IPS-18a (cell line): ENCODE measurements around the gene VTCN1.

Experiments
- H3K27ac ChIP-seq: one replicate; pipeline ENCODE4 v1.5.1; 2013; ENCODE audit warnings: low read length
- H3K27me3 ChIP-seq: one replicate; pipeline ENCODE4 v1.6.1; 2013; ENCODE audit warnings: mild to moderate bottlenecking, low read length; ENCODE audit not compliant: control insufficient read depth, insufficient read depth
- H3K36me3 ChIP-seq: one replicate; pipeline ENCODE4 v1.6.1; 2013; ENCODE audit warnings: low read depth, low read length; ENCODE audit not compliant: control insufficient read depth
- H3K4me1 ChIP-seq: one replicate; pipeline ENCODE4 v1.6.1; 2013; ENCODE audit warnings: low read depth, low read length; ENCODE audit not compliant: control insufficient read depth
- H3K4me3 ChIP-seq: one replicate; pipeline ENCODE4 v1.5.1; 2013; ENCODE audit warnings: low read length
- H3K9ac ChIP-seq: one replicate; pipeline ENCODE4 v1.6.1; 2013; ENCODE audit warnings: mild to moderate bottlenecking, low read length, moderate library complexity
- H3K9me3 ChIP-seq: one replicate; pipeline ENCODE4 v1.6.1; 2013; ENCODE audit warnings: low read depth, low read length; ENCODE audit not compliant: control insufficient read depth

VTCN1 gene

GRCh38 chr1:117180147-117180967 lies 30.4 kb downstream of the VTCN1 start:
- Histone ChIP-seq H3K4me3 (no peak overlapping the region), H3K9me3 (no peaks in the 10 kb centered on the region), H3K27me3 (no peaks in the 10 kb centered on the region), H3K36me3 (no peaks in the 10 kb centered on the region), H3K4me1 (no peaks in the 10 kb centered on the region), H3K9ac (no peak overlapping the region), H3K27ac (no peak overlapping the region)

- no peak overlapping the region for H3K27ac ChIP-seq
- H3K4me1 ChIP-seq = peaks cover 5% of the 10 kb centered on the region
- no peaks in the 10 kb centered on the region for H3K9me3 ChIP-seq
- no peaks in the 10 kb centered on the region for H3K27me3 ChIP-seq
- H3K9ac ChIP-seq = no peak overlapping the region
- no peaks in the 10 kb centered on the region for H3K36me3 ChIP-seq
- no peak overlapping the region for H3K4me3 ChIP-seq
Measured at GRCh38 chr1:117179471-117179870, 31.3 kb downstream of the VTCN1 start.

GRCh38 chr1:117178756-117179155 lies 32.0 kb downstream of the VTCN1 start:
- Histone ChIP-seq H3K27ac (no peak overlapping the region), H3K27me3 (no peaks in the 10 kb centered on the region), H3K9ac (no peak overlapping the region), H3K4me1 (peaks cover 5% of the 10 kb centered on the region), H3K4me3 (no peak overlapping the region), H3K9me3 (no peaks in the 10 kb centered on the region), H3K36me3 (no peaks in the 10 kb centered on the region)

DNA sequence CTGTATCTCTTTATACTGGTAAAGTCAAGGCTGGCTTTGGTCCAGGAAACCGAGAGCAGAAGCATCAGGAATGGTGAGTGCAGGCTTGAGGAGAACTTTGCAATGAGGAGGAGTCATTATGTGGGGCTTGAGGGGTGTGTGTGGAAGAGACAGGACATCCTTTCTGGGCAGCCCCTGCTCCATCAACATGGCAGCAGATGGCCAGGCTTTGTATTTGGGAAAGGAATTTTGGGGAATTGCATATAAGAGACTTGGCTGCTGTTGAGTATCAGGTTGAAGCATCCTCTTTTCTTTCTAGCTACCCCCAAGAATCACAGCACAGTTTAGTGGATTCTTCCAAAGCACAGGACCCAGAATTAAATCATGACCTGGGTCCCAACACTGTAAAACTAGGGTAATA lies 33.4 kb downstream of the VTCN1 start:
- no peak overlapping the region for H3K4me3 ChIP-seq
- H3K9ac ChIP-seq = no peak overlapping the region
- no peaks in the 10 kb centered on the region for H3K36me3 ChIP-seq
- no peaks in the 10 kb centered on the region for H3K27me3 ChIP-seq
- H3K4me1 ChIP-seq = peaks cover 6% of the 10 kb centered on the region
- H3K27ac ChIP-seq = no peak overlapping the region
- H3K9me3 ChIP-seq = no peaks in the 10 kb centered on the region

DNA sequence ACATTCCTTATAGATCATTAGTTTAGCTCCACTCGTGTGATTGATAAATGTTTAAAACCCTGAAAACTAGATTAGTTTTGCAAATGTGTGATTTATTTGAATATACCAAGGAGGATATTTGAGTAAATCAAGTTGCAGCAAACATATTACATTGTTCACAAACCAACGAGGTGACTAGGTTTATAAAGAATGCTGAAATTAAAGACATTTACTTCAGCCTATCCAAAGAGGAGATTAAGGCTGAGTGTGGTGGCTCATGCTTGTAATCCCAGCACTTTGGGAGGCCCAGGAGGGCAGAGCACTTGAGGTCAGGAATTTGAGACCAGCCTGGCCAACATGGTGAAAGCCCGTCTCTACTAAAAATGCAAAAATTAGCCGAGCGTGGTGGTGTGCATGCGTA lies 34.1 kb downstream of the VTCN1 start:
- peaks cover 12% of the 10 kb centered on the region for H3K4me1 ChIP-seq
- H3K27ac ChIP-seq = no peak overlapping the region
- H3K4me3 ChIP-seq = no peak overlapping the region
- no peaks in the 10 kb centered on the region for H3K36me3 ChIP-seq
- no peaks in the 10 kb centered on the region for H3K9me3 ChIP-seq
- no peaks in the 10 kb centered on the region for H3K27me3 ChIP-seq
- H3K9ac ChIP-seq = no peak overlapping the region

DNA sequence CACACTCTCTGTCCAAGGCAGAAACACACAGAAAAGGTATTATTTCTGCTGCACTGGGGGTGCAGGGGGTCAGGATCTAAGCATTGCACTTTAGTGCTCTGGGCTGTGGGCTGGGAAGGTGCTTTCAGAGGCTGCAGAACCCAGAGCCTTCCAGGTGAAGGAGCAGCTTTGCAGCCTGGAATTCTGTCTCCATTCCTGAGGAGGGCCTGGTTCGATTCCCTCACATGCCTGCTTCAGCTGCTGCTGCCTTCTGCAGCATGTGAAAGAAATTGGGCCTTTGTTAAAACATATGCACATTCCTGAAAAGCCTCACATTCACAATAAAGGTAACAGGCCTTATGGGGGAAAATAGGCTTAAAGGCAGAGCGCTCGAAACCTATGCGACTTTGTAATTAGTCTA lies 35.9 kb downstream of the VTCN1 start:
- no peaks in the 10 kb centered on the region for H3K9me3 ChIP-seq
- H3K27ac ChIP-seq = no peak overlapping the region
- no peaks in the 10 kb centered on the region for H3K36me3 ChIP-seq
- no peaks in the 10 kb centered on the region for H3K27me3 ChIP-seq
- peaks cover 20% of the 10 kb centered on the region for H3K4me1 ChIP-seq
- H3K9ac ChIP-seq = no peak overlapping the region
- no peak overlapping the region for H3K4me3 ChIP-seq

DNA sequence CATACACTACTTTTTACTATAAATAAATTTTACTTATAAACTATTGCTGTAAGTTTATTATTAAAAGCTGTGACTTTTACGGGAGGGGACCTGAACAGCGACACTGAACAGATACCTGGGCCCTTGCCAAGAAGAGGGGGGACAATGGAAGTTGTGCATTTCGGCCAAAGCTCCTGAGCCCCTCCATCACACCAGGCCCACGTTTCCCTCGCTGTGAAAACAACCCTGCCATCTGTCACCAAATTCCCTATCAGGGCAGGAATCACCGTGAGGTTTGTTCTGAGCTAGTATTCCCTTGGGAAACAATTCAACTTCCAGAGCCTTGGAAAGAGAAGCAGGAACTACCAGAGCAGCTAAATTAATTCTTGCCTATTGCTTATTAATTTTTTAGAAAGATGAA lies 37.0 kb downstream of the VTCN1 start:
- Histone ChIP-seq H3K4me3 (no peak overlapping the region), H3K27me3 (no peaks in the 10 kb centered on the region), H3K9ac (no peak overlapping the region), H3K27ac (no peak overlapping the region), H3K4me1 (peaks cover 20% of the 10 kb centered on the region), H3K36me3 (no peaks in the 10 kb centered on the region), H3K9me3 (no peaks in the 10 kb centered on the region)

DNA sequence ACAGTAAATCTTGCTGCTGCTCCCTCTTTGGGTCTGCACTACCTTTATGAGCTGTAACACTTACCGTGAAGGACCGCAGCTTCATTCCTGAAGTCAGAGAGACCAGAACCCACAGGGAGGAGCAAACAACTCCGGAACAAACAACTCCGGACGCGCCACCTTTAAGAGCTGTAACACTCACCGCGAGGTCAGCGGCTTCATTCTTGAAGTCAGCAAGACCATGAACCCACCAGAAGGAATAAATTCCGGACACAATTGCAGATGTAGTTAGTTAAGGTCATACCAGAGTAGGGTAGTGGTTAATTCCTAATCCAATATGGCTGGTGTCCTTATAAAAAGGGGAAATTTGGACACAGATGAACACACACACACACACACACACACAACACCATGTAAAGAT lies 37.7 kb downstream of the VTCN1 start:
- H3K9ac ChIP-seq = no peak overlapping the region
- no peak overlapping the region for H3K27ac ChIP-seq
- no peaks in the 10 kb centered on the region for H3K36me3 ChIP-seq
- no peaks in the 10 kb centered on the region for H3K9me3 ChIP-seq
- no peak overlapping the region for H3K4me3 ChIP-seq
- no peaks in the 10 kb centered on the region for H3K27me3 ChIP-seq
- H3K4me1 ChIP-seq = peaks cover 20% of the 10 kb centered on the region

DNA sequence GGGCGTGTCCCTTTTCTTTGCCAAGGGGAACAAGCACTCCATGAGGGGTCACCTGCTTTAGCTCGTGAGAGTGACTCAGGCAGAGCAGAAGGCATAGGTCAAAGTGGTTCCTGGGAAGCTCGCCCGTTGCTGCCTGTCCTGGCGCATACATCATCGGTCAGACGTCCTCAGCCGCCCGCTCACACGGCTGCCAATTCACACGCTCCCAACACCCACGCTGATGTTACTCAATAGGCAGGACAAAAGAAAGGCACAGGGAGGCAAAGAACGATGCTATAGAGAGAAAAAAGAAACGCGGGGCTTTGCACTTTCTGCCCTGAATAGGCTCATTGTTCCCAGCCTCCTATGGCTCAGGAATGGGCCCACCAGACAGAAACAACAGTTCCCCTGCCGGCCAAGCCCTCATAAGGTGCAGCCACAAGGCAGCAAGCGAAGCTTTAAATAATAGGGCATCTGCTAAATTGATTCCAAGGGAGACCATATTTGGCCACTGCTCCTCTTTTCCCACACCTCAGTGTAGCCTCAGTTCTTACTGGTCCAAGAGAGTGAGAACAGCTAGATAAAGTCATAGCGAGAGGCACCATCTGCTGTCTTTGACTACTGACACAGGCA lies 38.7 kb downstream of the VTCN1 start:
- Histone ChIP-seq H3K4me3 (no peak overlapping the region), H3K36me3 (no peaks in the 10 kb centered on the region), H3K4me1 (peaks cover 20% of the 10 kb centered on the region), H3K9me3 (no peaks in the 10 kb centered on the region), H3K9ac (no peak overlapping the region), H3K27ac (no peak overlapping the region), H3K27me3 (no peaks in the 10 kb centered on the region)

GRCh38 chr1:117169871-117170596 lies 40.7 kb downstream of the VTCN1 start:
- Histone ChIP-seq H3K9me3 (no peaks in the 10 kb centered on the region), H3K4me1 (peaks cover 18% of the 10 kb centered on the region), H3K4me3 (no peak overlapping the region), H3K9ac (no peak overlapping the region), H3K36me3 (no peaks in the 10 kb centered on the region), H3K27me3 (no peaks in the 10 kb centered on the region), H3K27ac (no peak overlapping the region)

DNA sequence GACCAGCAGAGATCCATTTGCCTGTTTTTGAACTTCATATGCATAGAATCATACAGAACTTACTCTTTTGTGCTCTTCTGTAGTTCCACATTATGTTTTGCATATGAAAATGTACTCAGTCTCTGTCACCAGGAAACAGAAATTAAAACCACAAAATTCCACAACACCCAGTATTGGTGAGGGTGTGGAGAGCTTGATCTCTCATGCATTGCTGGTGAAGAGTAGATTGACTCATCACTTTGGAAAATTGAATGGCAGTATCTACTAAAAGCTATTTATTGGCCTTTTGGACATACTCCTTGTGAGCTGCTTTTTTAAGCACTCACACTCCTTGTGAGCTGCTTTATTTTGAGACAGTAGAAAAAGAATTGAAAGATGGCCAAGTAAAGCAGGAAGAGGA lies 43.3 kb downstream of the VTCN1 start:
- no peak overlapping the region for H3K4me3 ChIP-seq

More for the DNA sequence above, 43.3 kb downstream of the VTCN1 start:
- H3K9me3 ChIP-seq = no peaks in the 10 kb centered on the region
- H3K27ac ChIP-seq = no peak overlapping the region
- peaks cover 18% of the 10 kb centered on the region for H3K4me1 ChIP-seq
- H3K27me3 ChIP-seq = no peaks in the 10 kb centered on the region
- H3K36me3 ChIP-seq = no peaks in the 10 kb centered on the region
- no peak overlapping the region for H3K9ac ChIP-seq
